RCC 7860 (cell line): ENCODE measurements around the gene F2R.
"Not testable (repeated sequence)": the region's sequence is repeated elsewhere in the genome, so short reads cannot be mapped to it uniquely, and the experiment has no call there.

ENCODE experiments used
- DNase-seq: peaks from one replicate; pipeline ENCODE4 v3.0.0-alpha.2; 2015; ENCODE audit warnings: low spot score
- FAIRE-seq: peaks from 2 replicates; lab custom pipeline; 2012; peaks lifted over from hg19 to GRCh38; lab: Jason Lieb, UNC

Gene F2R

DNA sequence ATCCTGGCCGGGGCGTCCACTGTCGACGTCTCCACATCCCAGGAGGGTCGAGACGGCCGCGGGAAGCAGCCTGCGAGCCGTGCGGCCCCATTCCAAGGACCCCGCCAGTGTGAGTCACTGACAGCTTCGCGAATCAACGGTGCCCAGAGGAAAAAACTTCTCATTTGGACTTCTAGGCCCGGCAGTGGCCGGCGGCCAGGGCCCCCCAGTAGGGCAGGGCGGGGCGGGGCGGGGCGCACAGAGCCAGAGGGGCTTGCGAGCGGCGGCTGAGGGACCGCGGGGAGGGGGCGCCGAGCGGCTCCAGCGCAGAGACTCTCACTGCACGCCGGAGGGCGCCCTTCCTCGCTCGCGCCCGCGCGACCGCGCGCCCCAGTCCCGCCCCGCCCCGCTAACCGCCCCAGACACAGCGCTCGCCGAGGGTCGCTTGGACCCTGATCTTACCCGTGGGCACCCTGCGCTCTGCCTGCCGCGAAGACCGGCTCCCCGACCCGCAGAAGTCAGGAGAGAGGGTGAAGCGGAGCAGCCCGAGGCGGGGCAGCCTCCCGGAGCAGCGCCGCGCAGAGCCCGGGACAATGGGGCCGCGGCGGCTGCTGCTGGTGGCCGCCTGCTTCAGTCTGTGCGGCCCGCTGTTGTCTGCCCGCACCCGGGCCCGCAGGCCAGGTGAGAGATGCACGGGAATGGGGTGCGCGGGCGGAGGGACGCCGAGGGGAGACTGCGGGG lies at the start of gene F2R:
Gene F2R (plus strand): TSS at position 391 of the 720 bp plus-strand sequence. CDS start 182 bp downstream, at position 573.
- DNase-seq = no peak
- no peak for FAIRE-seq

GRCh38 chr5:76667495-76667894 lies 48.4 kb upstream of the F2R start:
- no peak for DNase-seq
- FAIRE-seq = no peak

GRCh38 chr5:76669245-76669644 lies 46.7 kb upstream of the F2R start:
- DNase-seq = no peak
- FAIRE-seq = no peak

- no peak for FAIRE-seq
- DNase-seq = no peak
Observed at GRCh38 chr5:76670508-76670907, 45.4 kb upstream of the F2R start.

DNA sequence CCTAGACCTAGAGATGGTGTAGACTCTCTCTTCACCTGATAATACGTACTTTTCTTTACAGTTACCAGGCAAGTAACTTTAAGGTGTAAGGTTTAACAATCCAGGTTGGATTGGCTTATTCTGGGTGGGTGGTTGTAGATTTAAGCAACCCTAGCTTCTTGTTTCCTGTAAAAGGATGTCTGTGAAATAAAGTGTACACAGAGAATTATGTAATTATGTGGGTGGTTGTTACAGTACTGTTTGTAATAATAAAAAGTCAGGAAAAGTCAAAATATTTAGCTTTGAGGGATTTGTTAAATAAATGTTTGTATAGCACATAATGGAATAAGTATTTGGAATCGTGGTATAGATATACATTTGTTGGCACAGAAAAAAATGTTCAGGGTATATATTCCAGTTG lies 43.7 kb upstream of the F2R start:
- DNase-seq (no peak), FAIRE-seq (no peak)

DNA sequence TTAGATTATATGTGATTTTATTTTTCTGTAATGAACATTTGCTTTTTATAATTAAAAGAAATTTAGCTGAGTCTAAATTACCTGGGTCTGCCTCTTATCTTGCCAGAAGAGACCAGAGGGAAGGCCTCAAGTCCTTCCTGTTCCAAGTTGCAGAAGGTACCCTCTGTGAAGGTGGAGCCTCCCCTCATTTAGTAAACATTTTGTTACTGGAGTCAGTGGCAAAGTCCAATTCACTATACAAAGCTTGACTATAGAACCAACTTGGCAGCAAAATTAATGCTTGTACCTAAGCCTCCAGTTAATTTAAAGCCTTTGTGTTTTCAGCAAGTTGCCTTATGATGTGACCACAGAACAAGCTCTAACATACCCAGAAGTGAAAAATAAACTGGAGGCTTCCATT lies 42.8 kb upstream of the F2R start:
- DNase-seq = no peak
- no peak for FAIRE-seq

GRCh38 chr5:76674330-76675066 lies 41.4 kb upstream of the F2R start:
- DNase-seq (no peak), FAIRE-seq (no peak)

DNA sequence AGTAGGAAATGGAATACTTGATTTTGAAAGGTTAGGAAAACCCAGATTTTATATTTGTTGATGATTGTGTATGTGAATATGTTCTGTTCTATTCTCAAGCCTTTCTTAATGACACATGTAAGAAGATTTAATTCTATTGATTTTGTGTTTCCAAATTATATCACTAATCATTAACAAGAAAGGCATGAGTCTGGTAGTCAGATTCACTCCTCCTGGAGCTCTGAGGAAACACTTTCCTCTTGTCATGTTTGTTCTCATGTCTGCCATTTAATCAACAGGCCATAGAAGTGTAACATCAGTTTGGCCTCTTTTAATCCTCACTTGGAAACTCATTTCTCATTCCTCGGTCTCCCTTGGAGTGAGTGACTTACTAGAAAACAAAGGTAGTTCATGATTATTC lies 40.6 kb upstream of the F2R start:
- DNase-seq (no peak), FAIRE-seq (no peak)

GRCh38 chr5:76677849-76678472 lies 38.0 kb upstream of the F2R start:
- FAIRE-seq = no peak
- no peak for DNase-seq

- no peak for FAIRE-seq
- no peak for DNase-seq
Observed at GRCh38 chr5:76679231-76679630, 36.7 kb upstream of the F2R start.

GRCh38 chr5:76680826-76681225 lies 35.1 kb upstream of the F2R start:
- FAIRE-seq, DNase-seq: not testable (repeated sequence)

- FAIRE-seq = no peak
- no peak for DNase-seq
Observed at GRCh38 chr5:76681287-76681686, 34.6 kb upstream of the F2R start.

DNA sequence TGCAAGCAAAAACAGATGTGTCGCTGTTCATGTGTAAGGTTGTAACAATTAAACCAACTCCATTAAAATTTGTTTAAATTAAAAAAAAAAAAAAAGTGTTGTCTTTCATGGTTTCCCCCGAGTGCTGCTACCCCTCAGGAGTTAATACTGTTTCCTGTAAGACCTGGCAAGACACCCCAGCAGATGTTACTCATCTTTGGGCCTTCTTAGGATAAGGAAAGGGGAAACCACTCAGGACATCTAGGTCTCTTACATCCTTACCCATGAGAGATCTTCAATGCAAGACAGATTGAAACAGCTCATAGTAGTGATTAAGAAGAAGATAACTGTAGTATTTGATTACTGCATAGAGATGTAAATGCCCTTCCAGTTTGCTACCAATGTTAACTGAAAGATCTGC lies 33.5 kb upstream of the F2R start:
- FAIRE-seq (no peak), DNase-seq (no peak)

DNA sequence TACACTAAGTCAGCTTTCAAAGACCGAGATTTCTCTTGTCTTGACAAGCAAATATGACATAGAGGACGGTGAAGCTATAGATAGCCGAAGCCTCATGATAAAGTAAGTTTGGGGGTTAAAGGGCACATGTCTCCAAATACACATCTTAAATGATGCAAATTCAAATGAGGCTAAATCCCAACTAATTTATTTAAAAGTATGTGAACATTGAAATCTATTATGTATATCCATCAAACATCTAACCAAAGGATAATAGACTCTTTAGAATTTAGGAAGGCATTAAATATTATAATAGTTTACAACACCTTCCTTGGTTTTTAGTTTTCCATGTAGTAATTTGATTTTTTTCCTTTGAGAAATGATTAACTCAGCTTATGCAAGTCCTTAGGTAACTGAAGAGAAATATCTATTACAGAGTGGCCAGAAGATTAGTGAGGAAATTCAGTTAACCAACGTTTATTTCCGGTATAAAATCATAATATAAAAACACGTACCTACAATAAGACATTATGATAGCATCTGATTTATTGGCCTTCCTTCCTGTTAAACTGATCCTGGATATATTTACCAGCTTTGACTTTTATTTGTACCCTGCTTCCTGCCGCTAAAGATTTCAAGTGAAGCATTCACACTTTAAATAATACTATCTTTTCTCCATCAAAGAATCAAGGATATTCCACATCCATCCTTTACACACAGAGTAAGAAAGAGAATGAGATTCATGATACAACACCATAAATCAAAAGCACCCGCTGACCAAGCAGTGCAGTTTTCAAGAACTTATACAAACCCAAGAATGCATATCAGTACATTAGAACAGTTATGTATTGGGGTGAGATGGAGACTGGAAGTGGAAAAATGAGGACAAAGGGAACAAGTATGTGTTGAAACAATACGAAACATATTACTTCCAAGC lies 31.9 kb upstream of the F2R start:
- DNase-seq (no peak), FAIRE-seq (no peak)

GRCh38 chr5:76684756-76685519 lies 31.0 kb upstream of the F2R start:
- no peak for FAIRE-seq
- DNase-seq = no peak

- no peak for DNase-seq
- no peak for FAIRE-seq
Observed at GRCh38 chr5:76685704-76686103, 30.2 kb upstream of the F2R start.

DNA sequence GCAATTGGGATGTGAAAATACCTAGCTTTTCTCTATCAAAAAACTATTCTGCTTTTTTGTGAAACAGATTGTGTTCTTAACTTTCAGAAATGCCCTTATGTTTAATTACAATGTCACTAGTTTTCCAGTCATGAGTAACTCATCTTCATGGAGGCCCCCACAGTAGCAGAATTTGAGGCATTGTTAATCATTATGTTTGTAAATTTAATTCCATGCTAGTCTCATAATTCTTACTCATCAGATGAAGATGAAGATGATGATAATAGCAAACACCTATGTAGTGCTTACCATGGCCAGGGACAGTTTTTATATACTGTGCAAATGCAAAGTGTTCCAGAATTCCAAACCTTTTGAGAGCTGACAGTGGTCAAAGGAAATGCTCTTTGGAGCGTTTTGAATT lies 27.7 kb upstream of the F2R start:
- no peak for DNase-seq
- no peak for FAIRE-seq

DNA sequence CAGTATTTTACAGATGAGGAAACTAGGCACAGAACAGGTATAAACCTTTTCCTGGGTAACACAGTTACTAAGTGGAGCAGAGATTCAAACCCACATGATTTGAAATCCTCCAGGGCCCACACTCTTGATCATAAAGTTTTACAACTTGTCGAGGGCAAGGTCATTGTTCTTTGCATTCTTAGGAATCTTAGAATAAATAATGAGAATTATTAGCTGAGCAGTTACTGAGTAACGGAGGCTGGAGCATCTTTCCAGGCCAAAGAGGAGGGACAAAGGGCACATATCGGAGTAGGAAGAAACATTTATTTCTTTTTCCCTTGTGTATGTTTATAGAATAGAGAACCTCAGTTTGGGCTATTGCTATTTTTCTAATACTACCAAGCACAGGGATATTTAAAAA lies 27.1 kb upstream of the F2R start:
- DNase-seq (peak; percentile 22), FAIRE-seq (peak; percentile 55)

DNA sequence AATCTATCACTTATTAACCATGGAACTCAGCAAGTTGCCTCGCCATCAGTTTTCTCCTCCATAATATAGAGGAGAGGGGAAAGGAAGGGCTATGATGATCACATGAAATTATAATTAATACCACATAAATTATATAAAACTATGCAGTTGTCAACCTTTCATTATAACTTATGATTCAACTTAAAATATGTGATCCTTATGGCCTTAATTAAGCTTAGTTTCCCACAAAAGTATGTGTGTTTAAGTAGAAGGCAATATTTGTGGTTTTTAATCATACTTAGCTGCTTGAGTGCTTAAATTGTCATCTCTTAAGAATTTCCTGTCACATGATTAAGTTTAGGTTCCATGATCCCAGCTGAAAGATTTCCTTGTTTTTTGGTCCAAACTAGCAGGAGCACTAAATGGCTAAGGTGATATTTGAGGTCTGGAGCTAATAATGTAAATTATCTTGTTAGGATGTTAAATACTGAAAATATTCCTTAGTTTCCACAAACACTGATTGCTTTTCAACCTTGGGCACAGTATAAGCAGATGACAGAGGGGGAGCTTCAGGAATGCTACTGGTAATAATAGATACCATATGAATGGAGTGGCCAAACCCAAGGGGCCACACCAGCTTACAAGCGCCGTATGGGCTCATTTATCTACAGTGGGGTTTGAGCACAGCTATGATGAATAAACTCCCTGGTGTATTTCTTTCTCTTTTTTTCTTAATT lies 26.4 kb upstream of the F2R start:
- FAIRE-seq (peak; percentile 89), DNase-seq (peak; percentile 76)
